Right lobe of liver (tissue), 4 donors: ENCODE results near the gene ITGA11.

Experiments used
- CTCF ChIP-seq, 4 donors: fragments of 200-600 bp in 3 of 4; fragments of 450-650 bp in 1 of 4; IDR thresholded peaks; one replicate each; pipeline versions ENCODE4 v1.5.1 to v1.8.0; 2016 to 2022; ENCODE audit warnings: antibody characterized with exemption in 4 of 4, mild to moderate bottlenecking in 2 of 4
- POLR2A ChIP-seq: fragments of 450-650 bp; IDR thresholded peaks from one replicate; pipeline ENCODE4 v1.6.1; 2017; ENCODE audit warnings: antibody characterized with exemption, mild to moderate bottlenecking
- donor health status: DM: no; HTN: no; CAD: no.
- donor health status: DM: no; HTN: no; CAD: no.
- donor health status: DM: no; HTN: yes; CAD: no.

DNA sequence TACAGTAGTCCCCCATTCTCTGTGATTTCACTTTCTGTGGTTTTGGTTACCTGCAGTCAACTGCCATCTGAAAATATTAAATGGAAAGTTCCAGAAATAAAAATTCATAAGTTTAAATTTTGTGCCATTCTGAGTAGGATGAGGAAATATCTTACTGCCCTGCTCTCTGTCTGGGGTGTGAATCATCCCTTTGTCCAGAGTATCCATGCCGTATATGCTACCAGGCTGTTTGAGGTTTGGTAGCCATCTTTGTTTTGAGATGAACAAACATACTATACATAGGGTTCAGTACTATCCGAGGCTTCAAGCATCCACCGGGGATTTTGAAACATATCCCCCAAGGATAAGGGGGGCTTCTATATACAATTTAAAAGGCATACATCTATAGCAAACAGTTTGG, 170.7 kb downstream of the ITGA11 start:
- TF ChIP-seq CTCF (IDR thresholded peaks at IDR 0.05) (no peak), POLR2A (no peak)
